Activated gamma-delta T cell treated with anti-CD3 and anti-CD28 coated beads, Interleukin-2, amount 50 U/mL, for 16 hours (primary cell): ENCODE measurements around the gene CTPS1.

ENCODE experiments used
- DNase-seq: peaks from one replicate; pipeline ENCODE4 v3.0.0-alpha.2; 2020; ENCODE audit warnings: low read depth

The CTPS1 gene

GRCh38 chr1:40998668-40999067 is 19.2 kb downstream of the CTPS1 start:
- no peak for DNase-seq

DNA sequence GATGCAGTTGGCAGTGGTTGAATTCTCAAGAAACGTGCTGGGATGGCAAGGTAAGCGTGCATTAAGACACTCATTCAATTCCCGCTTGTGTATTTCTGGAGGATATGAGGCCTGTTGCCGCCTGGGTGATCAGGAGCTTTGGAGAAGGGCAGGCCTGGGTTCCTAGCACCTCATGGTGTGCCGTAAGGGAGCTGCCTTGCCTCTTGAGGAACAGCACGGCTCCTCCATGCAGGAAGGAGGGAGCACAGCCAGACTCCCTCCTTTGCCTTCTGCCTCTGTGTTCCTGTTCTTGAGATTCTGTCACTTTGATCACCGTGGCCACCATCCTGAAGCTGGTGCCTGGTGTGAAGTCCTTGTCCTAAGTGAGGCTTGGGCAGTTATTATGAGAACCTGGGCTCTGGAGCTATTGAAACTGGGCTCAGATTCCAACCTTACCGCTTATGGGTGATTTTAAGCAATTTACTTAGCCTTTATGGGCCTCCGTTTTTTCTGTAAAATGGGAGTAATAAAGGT is 23.7 kb downstream of the CTPS1 start:
- no peak for DNase-seq

DNA sequence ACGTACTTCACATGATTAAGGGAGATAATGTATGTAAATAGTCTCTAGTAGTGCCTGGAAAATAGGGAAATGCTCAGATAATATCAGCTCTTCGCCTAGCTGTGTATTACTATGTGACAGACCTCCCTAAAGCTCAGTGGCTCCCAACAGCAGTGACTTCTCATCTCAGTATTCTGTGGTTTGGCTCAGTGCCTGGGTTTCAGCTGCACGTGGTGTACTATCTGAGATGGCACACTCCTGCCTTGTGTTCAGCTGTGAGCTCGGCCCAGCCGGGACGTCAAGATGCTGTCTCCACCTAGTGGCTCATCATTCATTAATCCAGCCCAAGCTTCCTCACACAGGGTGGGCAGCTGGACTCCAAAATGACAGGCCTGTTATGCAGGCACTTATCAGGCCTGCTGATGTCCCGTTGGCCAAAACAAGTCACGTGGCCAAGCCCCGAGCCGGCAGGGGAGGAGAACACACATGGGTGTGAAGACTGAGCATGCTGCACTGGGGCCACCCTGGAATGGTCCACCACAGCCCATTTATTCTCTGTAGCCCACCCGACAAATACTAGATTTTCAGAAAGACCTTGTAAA is 24.2 kb downstream of the CTPS1 start:
- DNase-seq: peak; percentile 74

GRCh38 chr1:41005876-41006275 is 26.4 kb downstream of the CTPS1 start:
- no peak for DNase-seq

GRCh38 chr1:41006942-41007865 is 27.7 kb downstream of the CTPS1 start:
- no peak for DNase-seq

DNA sequence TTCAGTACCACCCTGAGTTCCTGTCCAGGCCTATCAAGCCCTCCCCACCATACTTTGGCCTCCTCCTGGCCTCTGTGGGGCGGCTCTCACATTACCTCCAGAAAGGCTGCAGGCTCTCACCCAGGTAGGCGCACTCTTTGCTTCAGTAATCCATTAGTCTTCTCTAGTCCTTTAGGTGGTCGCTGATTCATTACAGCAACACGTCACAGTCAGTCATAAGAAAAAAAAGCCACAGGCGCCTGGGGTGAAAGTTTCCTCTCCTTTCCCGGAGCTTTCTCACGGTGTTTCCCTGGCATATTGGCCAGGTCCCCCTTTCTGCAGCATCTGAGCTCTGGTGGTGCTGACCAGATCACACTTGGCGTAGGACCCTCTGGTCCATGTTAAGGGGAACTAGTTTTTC is 30.0 kb downstream of the CTPS1 start:
- no peak for DNase-seq

DNA sequence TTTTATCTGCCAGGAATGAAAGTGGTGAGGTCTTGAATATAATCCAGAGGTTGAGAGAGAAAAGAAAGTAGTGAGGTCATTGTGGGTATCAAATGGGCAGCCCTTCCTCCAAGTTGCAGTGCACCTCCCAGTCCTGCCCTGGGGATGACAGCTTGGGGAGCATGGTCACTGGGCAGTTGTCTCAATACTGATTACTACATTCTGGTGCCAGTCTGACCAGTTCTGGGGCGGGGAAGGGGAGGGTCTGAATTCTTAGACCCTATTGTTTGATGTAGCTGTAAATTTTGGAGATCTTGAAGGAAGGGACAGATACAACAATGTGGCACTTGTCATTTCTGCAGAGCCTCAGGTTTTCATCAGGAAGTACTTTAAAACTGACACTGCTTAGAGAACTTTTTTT is 30.8 kb downstream of the CTPS1 start:
- DNase-seq: no peak

- no peak for DNase-seq
These were observed 33.5 kb downstream of the CTPS1 start for GRCh38 chr1:41013024-41013423.

DNA sequence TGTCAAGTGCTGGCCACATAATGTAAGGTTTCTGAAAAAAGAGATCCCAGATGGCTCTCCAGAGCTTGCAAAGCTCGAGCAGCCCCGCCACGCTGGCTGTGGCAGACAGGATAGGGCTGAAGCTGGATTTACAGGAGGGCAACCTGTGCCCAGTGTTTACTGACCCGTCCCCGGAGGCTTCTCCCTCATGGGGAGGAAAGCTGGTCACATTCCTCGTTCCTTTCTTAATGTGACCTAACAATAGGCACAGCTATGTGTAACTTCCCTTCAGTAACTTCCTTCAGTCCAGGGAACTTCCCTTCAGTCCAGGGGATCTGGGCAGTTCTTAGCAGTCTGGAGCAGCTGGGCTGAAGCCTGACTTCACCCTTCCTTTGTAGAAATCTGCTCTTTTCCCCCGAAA is 34.3 kb downstream of the CTPS1 start:
- DNase-seq: no peak

GRCh38 chr1:41014871-41015270 is 35.4 kb downstream of the CTPS1 start:
- DNase-seq: no peak

DNA sequence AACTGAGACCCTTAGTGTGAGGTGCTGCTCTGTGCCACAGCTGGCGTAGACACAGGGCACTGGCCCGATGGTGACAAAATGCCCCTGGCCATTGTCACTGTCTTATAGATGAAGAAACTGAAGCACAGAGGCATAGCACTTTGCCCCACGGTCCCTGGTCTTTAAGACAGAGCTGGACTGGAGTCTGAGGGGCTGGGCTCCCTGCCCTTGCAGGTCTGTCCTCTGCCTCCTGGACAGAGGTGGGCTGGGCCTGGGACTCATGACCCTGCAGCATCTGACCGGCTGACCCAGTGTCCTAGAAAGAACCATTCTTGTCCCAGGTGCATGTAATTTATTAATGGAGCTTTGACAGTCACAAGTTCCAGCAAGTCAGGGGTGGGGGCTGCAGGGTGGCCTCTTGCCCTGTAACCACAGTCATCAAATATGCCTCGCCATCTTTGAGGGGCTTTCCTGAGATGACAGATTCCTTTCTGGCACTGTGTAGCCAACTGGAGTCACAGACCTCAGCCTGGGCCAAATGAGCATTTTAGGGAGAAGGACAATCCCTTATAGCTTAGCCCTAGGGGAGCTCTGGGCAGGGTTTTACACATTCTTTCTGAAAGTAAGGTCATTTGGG is 35.9 kb downstream of the CTPS1 start:
- no peak for DNase-seq

- no peak for DNase-seq
These were observed 36.5 kb downstream of the CTPS1 start for GRCh38 chr1:41015897-41016470.

GRCh38 chr1:41017141-41018017 is 37.9 kb downstream of the CTPS1 start:
- DNase-seq: no peak

- DNase-seq: no peak
These were observed 38.5 kb downstream of the CTPS1 start for GRCh38 chr1:41018018-41018410.

- no peak for DNase-seq
These were observed 39.9 kb downstream of the CTPS1 start for GRCh38 chr1:41019353-41019745.

- DNase-seq: no peak
These were observed 40.6 kb downstream of the CTPS1 start for GRCh38 chr1:41020109-41020576.

DNA sequence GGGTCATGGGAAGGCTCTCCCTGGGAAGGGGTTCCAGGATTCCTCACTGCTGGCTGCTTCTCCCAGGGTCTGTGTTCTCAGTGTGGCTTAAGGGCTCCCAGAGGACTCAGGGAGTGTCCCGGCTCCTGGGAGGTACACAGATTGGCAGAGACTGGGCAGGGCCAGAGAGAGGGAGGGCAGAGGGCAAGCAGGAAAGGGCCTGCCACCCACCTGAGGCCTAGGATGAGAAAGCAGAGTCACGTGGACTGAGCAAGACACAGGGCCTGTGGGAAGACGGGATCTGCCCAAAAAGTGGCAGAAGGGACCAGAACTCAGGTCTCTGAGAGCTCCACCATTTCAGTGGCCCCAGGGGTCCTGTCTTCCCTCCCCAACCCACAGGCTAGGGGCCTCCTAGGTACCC is 41.2 kb downstream of the CTPS1 start:
- DNase-seq: no peak

DNA sequence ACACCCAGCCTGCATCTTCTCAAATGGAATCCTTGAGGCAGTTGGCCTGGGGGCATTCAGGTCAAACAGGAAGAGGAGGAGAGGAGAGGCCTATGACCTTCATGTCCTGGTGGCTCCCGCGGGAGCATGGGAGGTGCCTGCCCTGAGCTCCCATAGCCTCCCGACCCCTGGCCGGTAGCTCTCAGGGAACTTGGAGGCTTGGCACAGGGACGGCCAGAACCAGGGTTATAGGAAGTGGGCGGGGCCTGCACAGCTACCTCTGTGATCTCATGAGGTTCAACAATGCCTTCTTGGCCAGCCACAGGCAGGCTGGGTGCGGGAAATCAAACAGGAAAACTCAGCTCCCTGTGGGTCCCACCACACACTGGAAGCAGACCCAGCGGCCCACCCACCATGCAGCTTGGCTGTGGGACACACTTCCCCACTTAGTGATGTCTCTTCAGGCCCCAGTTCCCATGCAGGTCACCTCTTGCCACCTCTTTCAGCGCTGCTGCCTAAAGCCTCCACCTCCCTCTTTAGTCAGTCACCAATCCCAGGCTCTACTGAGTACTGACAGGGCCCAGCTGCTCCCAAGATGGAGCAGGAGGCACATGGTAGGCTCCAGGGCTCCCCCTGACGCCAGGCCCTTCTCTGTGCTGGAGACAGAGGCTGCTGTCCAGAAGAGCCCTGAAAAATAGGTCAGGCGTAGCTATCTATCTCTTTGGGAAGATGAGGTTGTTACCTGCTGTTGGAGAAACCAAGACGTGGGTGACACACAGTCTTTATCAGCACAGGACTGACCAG is 42.2 kb downstream of the CTPS1 start, which contains the start of gene SLFNL1:
Gene SLFNL1 (minus strand): TSS at position 200 of the 783 bp plus-strand sequence. CDS start 1,065 bp downstream, outside the sequence.
- no peak for DNase-seq

- no peak for DNase-seq
These were observed 42.9 kb downstream of the CTPS1 start for GRCh38 chr1:41022424-41022823.

DNA sequence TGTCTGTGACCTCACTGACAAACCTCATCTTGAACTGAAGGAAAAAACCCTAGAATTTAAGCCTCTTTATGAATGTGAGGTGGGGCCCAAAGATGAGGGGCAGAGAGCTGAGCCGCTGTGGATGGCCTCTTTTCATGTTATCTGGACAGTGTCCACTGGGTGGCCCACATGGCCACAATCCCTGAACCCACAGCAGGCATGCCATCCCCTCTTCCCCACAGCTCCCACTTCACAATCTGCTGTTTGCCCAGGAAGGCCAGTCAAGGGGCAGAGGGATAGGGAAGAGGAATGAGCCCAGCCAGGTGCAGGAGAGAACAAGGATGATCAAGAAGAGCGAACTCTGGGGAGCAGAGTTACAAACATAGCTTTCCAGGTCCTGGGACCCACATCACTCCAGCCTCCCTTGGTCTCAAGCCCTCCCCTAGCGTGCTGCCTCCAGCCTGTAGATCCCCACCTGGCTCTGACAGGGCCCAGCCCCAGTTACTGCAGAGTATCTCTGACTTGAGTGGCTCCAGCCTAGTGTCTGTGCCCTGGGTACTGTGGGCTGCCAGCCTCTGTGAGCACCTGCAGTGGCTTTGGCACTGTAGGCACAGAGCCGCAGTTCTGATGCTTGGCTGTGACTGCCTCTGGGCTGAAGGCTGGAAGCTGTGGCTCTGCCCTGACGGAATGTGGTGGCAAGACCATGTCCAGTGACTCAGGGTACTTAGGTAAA is 43.9 kb downstream of the CTPS1 start:
- DNase-seq: no peak
